Astrocyte of the cerebellum (primary cell): ENCODE results near the gene MYMK.

Source experiments
- DNase-seq: peaks from one replicate; pipeline ENCODE4 v3.0.0-alpha.2; 2011; ENCODE audit warnings: low read depth
- H3K4me3 ChIP-seq: 2 replicates; pipeline ENCODE4 v1.5.1; 2011; ENCODE audit warnings: mild to moderate bottlenecking, low read depth, low read length, moderate library complexity
- in situ Hi-C: cut with HindIII; loops from 2 replicates; pipeline ENCODE4 v1.10.0; 2017; ENCODE audit warnings: low sequenced_read_pairs
- TF ChIP-seq, protein P1 (sequence below): IDR thresholded peaks from 2 replicates; pipeline ENCODE4 v1.5.1; 2012; ENCODE audit warnings: low read length, low read depth, moderate library complexity, mild to moderate bottlenecking; ENCODE audit errors: missing control alignments

MYMK gene

DNA sequence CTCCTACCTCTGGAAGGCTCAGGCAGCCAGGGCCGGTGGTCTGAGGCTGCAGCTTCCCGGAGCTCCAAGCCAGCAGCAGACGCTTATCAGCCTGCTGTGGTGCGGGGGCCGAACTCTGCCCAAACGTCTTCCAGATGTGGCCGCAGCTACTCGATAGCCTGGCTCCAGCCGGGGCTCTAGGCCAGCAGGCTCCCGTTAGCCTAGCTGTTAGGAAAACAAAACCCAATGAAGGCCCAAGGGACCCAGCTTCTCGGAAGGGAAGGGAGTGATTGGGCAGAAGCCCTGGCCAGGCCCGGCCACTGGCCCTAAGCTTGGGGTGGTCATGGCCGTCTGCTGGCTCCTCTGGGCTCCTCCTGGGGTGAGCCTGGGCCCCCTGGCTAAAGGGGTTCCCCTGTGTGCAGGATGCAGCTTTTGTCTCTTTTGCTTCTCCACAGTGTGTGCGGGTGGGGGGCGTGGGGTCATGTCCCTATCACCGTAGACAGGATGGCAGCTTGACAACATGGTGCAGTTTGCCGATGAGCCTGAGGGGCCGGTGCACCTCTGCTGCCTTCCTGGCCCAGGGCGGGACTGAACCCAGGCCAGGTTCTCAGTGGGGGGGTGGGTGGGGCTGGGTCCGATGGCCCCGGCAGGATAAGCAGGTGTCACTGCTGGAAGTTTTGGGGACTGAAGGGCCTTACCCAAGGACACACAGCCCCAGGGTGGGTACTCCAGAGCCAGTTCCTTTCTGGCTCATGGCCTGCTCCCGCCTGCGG, 18.7 kb downstream of the MYMK start:
- DNase-seq: no peak
- H3K4me3 ChIP-seq: no peak overlapping the region
- TF ChIP-seq, protein P1, sequence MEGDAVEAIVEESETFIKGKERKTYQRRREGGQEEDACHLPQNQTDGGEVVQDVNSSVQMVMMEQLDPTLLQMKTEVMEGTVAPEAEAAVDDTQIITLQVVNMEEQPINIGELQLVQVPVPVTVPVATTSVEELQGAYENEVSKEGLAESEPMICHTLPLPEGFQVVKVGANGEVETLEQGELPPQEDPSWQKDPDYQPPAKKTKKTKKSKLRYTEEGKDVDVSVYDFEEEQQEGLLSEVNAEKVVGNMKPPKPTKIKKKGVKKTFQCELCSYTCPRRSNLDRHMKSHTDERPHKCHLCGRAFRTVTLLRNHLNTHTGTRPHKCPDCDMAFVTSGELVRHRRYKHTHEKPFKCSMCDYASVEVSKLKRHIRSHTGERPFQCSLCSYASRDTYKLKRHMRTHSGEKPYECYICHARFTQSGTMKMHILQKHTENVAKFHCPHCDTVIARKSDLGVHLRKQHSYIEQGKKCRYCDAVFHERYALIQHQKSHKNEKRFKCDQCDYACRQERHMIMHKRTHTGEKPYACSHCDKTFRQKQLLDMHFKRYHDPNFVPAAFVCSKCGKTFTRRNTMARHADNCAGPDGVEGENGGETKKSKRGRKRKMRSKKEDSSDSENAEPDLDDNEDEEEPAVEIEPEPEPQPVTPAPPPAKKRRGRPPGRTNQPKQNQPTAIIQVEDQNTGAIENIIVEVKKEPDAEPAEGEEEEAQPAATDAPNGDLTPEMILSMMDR: no peak
- in situ Hi-C loops: no loop called here

DNA sequence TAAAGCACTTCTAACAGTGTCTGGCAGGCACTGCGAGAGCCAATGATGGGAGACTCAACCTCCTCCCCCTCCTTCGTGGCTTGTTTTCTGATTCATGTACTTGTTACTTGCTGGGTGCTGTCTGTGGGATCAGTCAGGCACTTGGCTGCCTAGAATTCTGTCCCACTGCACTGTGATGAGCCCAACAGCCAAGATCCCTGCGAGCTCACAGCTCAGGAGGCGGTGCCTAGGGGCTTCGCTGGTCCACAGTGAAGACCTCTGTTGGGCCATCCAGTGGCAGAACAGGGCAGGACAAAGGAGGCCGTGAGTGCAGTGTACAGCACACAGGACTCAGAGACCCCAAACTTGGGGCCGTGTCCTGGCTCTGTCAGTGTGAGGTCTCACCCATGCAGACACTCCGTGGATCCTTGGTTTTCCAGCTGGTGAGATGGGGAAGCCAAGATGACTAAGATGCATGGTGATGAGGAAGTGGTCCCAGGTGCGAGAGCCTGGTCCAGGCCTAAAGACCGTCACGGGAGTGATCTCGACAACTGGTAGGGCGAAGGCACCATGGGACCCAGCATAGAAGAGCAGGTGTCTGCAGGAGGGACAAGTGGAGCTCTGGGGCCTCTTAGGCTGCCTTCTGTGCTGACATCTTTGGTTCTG, 19.5 kb downstream of the MYMK start:
- DNase-seq: no peak
- in situ Hi-C loops: no loop called here
- TF ChIP-seq, protein P1: no peak
- H3K4me3 ChIP-seq: no peak overlapping the region

DNA sequence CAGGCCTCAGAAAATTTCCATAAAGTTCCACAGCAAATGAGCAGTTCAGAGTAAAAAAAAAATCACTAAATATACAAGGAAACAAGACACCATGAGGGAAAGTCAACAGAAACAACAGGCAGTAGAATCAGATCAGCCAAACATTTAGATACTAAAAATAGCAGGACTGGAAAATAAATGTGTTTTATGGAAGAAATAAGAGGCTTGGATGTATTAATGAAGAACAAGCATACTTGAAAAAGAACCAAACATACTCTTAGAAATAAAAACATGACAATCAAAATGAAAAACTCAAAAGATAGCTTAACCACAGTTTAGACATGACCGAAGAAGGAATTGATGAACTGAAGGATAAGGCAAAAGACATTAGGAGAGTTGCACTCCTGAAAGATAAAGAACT, 22.6 kb downstream of the MYMK start:
- in situ Hi-C loops: no loop called here
- no peak for DNase-seq
- no peak overlapping the region for H3K4me3 ChIP-seq
- TF ChIP-seq, protein P1: no peak

DNA sequence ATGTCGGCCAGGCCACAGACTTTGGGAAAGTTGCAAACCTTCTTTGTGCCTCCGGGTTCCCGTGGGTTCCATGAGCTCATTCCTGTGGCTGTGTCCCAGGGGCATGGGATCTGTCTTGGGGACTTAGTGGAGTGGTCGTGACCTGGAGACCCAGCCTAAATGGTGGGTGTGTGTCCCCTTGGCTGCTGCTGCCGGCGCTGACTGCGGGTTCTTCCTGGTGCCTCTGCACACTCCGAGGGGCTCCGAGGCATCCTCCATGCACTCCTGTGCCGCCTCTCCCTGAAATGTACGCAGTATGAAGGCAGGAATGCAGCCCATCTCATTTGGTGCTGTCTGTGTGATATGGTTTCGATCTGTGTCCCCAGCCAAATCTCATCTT, 24.9 kb downstream of the MYMK start:
- no peak for DNase-seq
- in situ Hi-C loops: no loop called here
- H3K4me3 ChIP-seq: no peak overlapping the region
- TF ChIP-seq, protein P1: no peak

DNA sequence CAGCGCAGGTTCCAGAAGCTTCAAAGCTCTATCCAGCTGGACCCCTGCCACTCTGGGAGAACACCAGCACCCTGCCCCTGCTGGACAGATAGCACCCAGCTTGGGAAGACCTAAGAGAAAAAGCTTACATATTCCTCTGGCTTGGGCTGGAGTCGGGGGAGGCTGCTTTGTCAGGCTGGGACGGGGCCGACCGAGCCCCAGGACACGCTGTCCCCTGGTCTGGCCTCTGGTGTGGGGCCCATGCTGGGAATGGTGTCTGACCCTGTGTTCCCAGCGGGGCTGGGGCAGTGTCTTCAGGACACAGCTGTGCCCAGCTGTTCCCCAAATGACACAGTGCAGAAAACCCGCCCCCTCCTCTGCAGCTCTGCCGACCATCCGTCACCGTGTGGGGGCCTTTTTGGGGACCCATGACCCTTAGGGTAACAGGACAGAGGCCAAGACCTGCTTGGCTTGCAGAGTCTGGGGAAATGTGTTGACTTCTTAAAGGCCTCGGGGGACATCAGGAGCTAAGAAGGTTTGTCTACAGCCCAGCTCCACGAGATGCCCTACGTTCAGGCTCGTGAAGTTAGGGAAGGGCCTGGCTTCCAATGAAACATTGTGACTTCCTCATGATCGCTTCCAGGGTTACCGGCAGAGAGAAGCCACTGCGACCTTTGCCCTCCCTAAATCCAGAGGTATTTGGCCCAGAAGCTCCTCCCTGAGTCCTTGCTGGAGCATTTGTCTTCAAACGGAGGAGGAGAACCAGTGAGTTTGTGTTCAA, 25.4 kb downstream of the MYMK start:
- TF ChIP-seq, protein P1: no peak
- no peak for DNase-seq
- in situ Hi-C loops: no loop called here

More for the DNA sequence above, 25.4 kb downstream of the MYMK start:
- no peak overlapping the region for H3K4me3 ChIP-seq
